Hematopoietic multipotent progenitor cell treated with erythropoietin and hydrocortisone succinate and interleukin-3 and kit ligand, for 6 days (in vitro differentiated cells): ENCODE data around the gene PTGDS.
"Not testable (repeated sequence)": the region's sequence is repeated elsewhere in the genome, so short reads cannot be mapped to it uniquely, and the experiment has no call there.

Source experiments
- DNase-seq: peaks from one replicate; pipeline ENCODE4 v3.0.0-alpha.2; 2015

Gene PTGDS

GRCh38 chr9:136992819-136993369 is 15.6 kb downstream of the PTGDS start:
- no peak for DNase-seq

- DNase-seq = no peak
Observed at GRCh38 chr9:136994180-136994887, 17.0 kb downstream of the PTGDS start.

GRCh38 chr9:136994888-136995230 is 17.6 kb downstream of the PTGDS start:
- no peak for DNase-seq

- no peak for DNase-seq
Observed at GRCh38 chr9:136995362-136995761, 18.1 kb downstream of the PTGDS start.

- DNase-seq = peak; percentile 51
Observed at GRCh38 chr9:136995772-136996311, 18.5 kb downstream of the PTGDS start.

- peak; percentile 65 for DNase-seq
Observed at GRCh38 chr9:136996361-136997292, 19.3 kb downstream of the PTGDS start, which contains the start of gene CLIC3. Gene CLIC3, minus strand, starts transcription at chr9:136996568. Its CDS starts 25 bp downstream, at chr9:136996543.

GRCh38 chr9:136997371-136997770 is 20.1 kb downstream of the PTGDS start:
- no peak for DNase-seq

- no peak for DNase-seq
Observed at GRCh38 chr9:136997830-136998234, 20.5 kb downstream of the PTGDS start.

- peak; percentile 58 for DNase-seq
Observed at GRCh38 chr9:137000177-137000930, 23.1 kb downstream of the PTGDS start.

- DNase-seq = no peak
Observed at GRCh38 chr9:137001857-137002645, 24.7 kb downstream of the PTGDS start.

GRCh38 chr9:137002646-137003041 is 25.3 kb downstream of the PTGDS start:
- DNase-seq = no peak

GRCh38 chr9:137004285-137004684 is 27.0 kb downstream of the PTGDS start:
- not testable (repeated sequence) for DNase-seq

- DNase-seq = no peak
Observed at GRCh38 chr9:137006116-137007003, 29.1 kb downstream of the PTGDS start.

- no peak for DNase-seq
Observed at GRCh38 chr9:137007108-137007815, 30.0 kb downstream of the PTGDS start.

- DNase-seq = no peak
Observed at GRCh38 chr9:137007816-137008270, 30.5 kb downstream of the PTGDS start.

GRCh38 chr9:137008312-137008711 is 31.0 kb downstream of the PTGDS start:
- no peak for DNase-seq

- no peak for DNase-seq
Observed at GRCh38 chr9:137009217-137009616, 31.9 kb downstream of the PTGDS start.

- no peak for DNase-seq
Observed at GRCh38 chr9:137009938-137010732, 32.8 kb downstream of the PTGDS start.

- DNase-seq = no peak
Observed at GRCh38 chr9:137011156-137011555, 33.9 kb downstream of the PTGDS start.
